ENCODE results near the gene CERK. TPM values are rescaled to one million over a fixed set of nuclear protein-coding genes. Genes with fewer than 3 reads are reported as not detected.
A peak's percentile ranks its signal among the peaks of the same experiment; 100 is the strongest.

The CERK gene
- total and polyA plus RNA-seq, 7 donors = 13.0 to 38.1 (median 26.9) TPM

- H3K9me3 ChIP-seq = no peaks in the 10 kb centered on the region
- ATAC-seq (no peak), DNase-seq (no peak)
- TF ChIP-seq, protein P1, sequence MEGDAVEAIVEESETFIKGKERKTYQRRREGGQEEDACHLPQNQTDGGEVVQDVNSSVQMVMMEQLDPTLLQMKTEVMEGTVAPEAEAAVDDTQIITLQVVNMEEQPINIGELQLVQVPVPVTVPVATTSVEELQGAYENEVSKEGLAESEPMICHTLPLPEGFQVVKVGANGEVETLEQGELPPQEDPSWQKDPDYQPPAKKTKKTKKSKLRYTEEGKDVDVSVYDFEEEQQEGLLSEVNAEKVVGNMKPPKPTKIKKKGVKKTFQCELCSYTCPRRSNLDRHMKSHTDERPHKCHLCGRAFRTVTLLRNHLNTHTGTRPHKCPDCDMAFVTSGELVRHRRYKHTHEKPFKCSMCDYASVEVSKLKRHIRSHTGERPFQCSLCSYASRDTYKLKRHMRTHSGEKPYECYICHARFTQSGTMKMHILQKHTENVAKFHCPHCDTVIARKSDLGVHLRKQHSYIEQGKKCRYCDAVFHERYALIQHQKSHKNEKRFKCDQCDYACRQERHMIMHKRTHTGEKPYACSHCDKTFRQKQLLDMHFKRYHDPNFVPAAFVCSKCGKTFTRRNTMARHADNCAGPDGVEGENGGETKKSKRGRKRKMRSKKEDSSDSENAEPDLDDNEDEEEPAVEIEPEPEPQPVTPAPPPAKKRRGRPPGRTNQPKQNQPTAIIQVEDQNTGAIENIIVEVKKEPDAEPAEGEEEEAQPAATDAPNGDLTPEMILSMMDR (IDR thresholded peaks at IDR 0.05) = no peak
- H3K27me3 ChIP-seq (ENCODE audit: insufficient read depth in 3 of 3, low read length in 2 of 3) = no peaks in the 10 kb centered on the region
- 69 to 79% (median 74%) methylated on average over 33 of the region's 33 CpGs for WGBS, 3 donors
- intact Hi-C loops (cut with DNase I) = loop anchor here in 1 of 2 donors (5.0 kb wide), 1 partner anchor 51 kb away; the partner anchor contains the start of gene CERK
- peaks cover 0 to 70% of the 10 kb centered on the region in 2 donors for H3K36me3 ChIP-seq (ENCODE audit: insufficient read depth in 1 of 2, low read depth in 1 of 2)
- no peak overlapping the region for H3K4me3 ChIP-seq
- H3K27ac ChIP-seq = no peak overlapping the region
- H3K4me1 ChIP-seq = no peaks in the 10 kb centered on the region
Observed at GRCh38 chr22:46686221-46687047, 51.6 kb downstream of the CERK start.

DNA sequence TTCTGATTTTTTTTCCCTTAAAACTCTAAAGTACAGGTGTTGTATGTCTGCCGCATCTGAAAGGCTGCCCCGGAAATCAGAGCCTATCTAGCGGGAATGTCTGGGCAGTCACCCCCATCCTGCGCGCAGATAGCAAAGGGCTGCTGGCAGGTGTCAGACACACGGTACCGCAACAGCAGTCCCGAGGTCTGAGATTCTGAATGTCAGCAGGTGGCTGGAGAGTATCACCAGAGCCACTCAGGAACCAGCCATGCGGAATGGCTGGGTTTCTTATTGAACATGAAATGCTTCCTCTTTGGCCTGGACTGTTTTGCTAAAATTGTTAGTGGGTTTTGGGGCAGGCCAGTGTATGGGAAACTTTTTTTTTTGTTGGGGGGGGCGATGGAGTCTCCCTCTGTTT lies 53.3 kb downstream of the CERK start:
- WGBS, 3 donors = 66 to 75% (median 71%) methylated on average over 10 of the region's 10 CpGs
- intact Hi-C loops (cut with DNase I) = loop anchor here in 1 of 2 donors (5.0 kb wide), 1 partner anchor 53 kb away; the partner anchor contains the start of gene CERK
- no peak for DNase-seq
- no peak overlapping the region for H3K27ac ChIP-seq
- no peaks in the 10 kb centered on the region for H3K9me3 ChIP-seq
- H3K4me1 ChIP-seq = no peaks in the 10 kb centered on the region
- TF ChIP-seq, protein P1 (IDR thresholded peaks at IDR 0.05) = no peak
- no peak for ATAC-seq
- peaks cover 0 to 53% of the 10 kb centered on the region in 2 donors for H3K36me3 ChIP-seq (ENCODE audit: insufficient read depth in 1 of 2, low read depth in 1 of 2)
- no peak overlapping the region for H3K4me3 ChIP-seq
- H3K27me3 ChIP-seq (ENCODE audit: insufficient read depth in 3 of 3, low read length in 2 of 3) = no peaks in the 10 kb centered on the region

GRCh38 chr22:46682011-46682731 lies 55.9 kb downstream of the CERK start:
- TF ChIP-seq, protein P1 (IDR thresholded peaks at IDR 0.05) = no peak
- H3K27me3 ChIP-seq (ENCODE audit: insufficient read depth in 3 of 3, low read length in 2 of 3) = no peaks in the 10 kb centered on the region
- WGBS, 3 donors = 67 to 77% (median 76%) methylated on average over 19 of the region's 19 CpGs
- no peaks in the 10 kb centered on the region for H3K9me3 ChIP-seq
- no peak overlapping the region for H3K4me3 ChIP-seq
- H3K36me3 ChIP-seq (ENCODE audit: insufficient read depth in 1 of 2, low read depth in 1 of 2) = peaks cover 0 to 42% of the 10 kb centered on the region in 2 donors
- H3K27ac ChIP-seq = no peak overlapping the region
- intact Hi-C loops (cut with DNase I) = no loop called here
- ATAC-seq = no peak
- no peak for DNase-seq
- peaks cover 3% of the 10 kb centered on the region for H3K4me1 ChIP-seq

DNA sequence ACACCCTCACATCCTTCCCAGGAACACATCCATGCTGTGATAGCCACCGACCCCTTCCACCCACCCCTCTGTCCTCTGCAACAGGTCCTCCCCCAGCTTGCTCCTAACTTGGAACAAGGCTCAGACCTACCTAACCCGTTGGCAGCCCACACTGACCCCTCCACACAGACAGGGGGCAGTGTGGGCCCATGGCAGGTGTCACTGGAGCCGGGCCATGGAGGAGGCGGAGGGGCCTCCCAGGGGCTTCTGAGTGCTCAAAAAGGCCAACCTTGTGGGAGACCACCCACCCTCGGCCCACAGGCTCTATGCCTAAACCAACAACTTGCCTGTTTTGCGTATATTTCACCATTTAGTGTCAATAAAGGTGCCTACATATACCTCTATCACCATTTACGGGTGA lies 57.0 kb downstream of the CERK start:
- intact Hi-C loops (cut with DNase I) = no loop called here
- 78 to 87% (median 86%) methylated on average over 7 of the region's 7 CpGs for WGBS, 3 donors
- ATAC-seq = no peak

More for the DNA sequence above, 57.0 kb downstream of the CERK start:
- H3K36me3 ChIP-seq (ENCODE audit: insufficient read depth in 1 of 2, low read depth in 1 of 2) = peaks cover 0 to 36% of the 10 kb centered on the region in 2 donors
- TF ChIP-seq, protein P1 (IDR thresholded peaks at IDR 0.05) = peak; percentile 17
- H3K27ac ChIP-seq = no peak overlapping the region
- no peak overlapping the region for H3K4me3 ChIP-seq
- DNase-seq = no peak
- H3K9me3 ChIP-seq = no peaks in the 10 kb centered on the region
- H3K27me3 ChIP-seq (ENCODE audit: insufficient read depth in 3 of 3, low read length in 2 of 3) = no peaks in the 10 kb centered on the region
- peaks cover 11% of the 10 kb centered on the region for H3K4me1 ChIP-seq

Data from psoas muscle (tissue), 8 donors.